Mesothelial cell of epicardium (in vitro differentiated cells): ENCODE data around the gene SPON1. TPM values are rescaled to one million over a fixed set of nuclear protein-coding genes. Genes with fewer than 3 reads are reported as not detected.

ENCODE experiments used
- DNase-seq, 2 experiments: peaks; one replicate each; pipeline ENCODE4 v3.0.0; 2021; ENCODE audit warnings: low spot score in 2 of 2; ENCODE audit not compliant: unreplicated experiment in 2 of 2
- H3K27ac Mint-ChIP-seq: 2 replicates; pipeline ENCODE4 v1.8.0; 2021; ENCODE audit warnings: mixed read lengths
- H3K27me3 Mint-ChIP-seq: 2 replicates; pipeline ENCODE4 v1.8.0; 2021; ENCODE audit warnings: low read depth, mixed read lengths
- H3K36me3 Mint-ChIP-seq: 2 replicates; pipeline ENCODE4 v1.8.0; 2021; ENCODE audit warnings: mixed read lengths
- H3K4me1 Mint-ChIP-seq: 2 replicates; pipeline ENCODE4 v1.8.0; 2021; ENCODE audit warnings: mixed read lengths
- H3K4me3 Mint-ChIP-seq: 2 replicates; pipeline ENCODE4 v1.8.0; 2021; ENCODE audit warnings: mild to moderate bottlenecking, moderate library complexity, mixed read lengths
- H3K9me3 Mint-ChIP-seq: 2 replicates; pipeline ENCODE4 v1.8.0; 2021; ENCODE audit warnings: mixed read lengths
- total RNA-seq: library from RNA; stranded (reverse); gene quantifications from 3 replicates; pipeline ENCODE4 v1.2.1, GENCODE V29; 2021
- TF ChIP-seq, protein P1 (sequence below): fragments of 200-600 bp; sonication (generic); IDR thresholded peaks from one replicate; pipeline ENCODE4 v1.5.0; 2021; ENCODE audit warnings: antibody characterized with exemption; ENCODE audit not compliant: unreplicated experiment

The SPON1 gene
- total RNA-seq, 1 donor from 2014 or later, result 30.9 TPM

DNA sequence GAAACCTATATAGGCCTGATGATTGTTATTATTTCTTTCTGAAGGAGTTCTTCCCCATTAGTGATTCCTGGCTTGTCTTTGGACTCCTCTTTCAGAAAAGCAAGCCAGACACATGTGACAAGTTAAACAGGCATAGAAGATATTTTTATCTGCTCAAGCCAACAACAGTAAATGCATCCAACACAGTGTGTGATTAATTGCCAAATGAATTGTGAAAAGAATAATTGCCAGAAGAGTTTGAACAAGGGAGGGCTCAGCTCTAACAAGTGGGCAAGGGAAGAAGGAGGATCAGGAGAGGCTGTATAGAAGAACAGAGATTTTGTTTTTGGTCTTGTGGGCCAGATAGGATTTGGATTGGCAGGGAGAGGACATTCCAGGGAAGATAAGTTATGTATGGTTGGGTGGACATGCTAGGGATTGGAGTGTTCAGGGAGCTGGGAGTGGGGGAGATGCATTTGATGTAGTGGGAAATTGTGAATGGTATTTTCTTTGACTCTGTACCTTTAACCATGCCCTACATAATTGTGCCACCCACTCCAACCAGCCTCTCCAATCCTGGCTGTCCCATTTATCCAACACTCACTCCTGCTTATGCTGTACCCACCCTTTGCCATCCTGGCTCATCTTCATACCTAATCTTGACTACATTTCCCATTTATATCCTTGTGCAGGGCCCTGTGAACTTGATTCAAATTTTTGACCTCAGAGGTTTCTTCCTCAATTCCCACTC lies 223.7 kb downstream of the SPON1 start:
- peaks cover 2% of the 10 kb centered on the region for H3K4me1 Mint-ChIP-seq
- H3K9me3 Mint-ChIP-seq, result no peaks in the 10 kb centered on the region
- no peaks in the 10 kb centered on the region for H3K36me3 Mint-ChIP-seq
- H3K4me3 Mint-ChIP-seq, result no peak overlapping the region
- no peak for DNase-seq
- TF ChIP-seq, protein P1, sequence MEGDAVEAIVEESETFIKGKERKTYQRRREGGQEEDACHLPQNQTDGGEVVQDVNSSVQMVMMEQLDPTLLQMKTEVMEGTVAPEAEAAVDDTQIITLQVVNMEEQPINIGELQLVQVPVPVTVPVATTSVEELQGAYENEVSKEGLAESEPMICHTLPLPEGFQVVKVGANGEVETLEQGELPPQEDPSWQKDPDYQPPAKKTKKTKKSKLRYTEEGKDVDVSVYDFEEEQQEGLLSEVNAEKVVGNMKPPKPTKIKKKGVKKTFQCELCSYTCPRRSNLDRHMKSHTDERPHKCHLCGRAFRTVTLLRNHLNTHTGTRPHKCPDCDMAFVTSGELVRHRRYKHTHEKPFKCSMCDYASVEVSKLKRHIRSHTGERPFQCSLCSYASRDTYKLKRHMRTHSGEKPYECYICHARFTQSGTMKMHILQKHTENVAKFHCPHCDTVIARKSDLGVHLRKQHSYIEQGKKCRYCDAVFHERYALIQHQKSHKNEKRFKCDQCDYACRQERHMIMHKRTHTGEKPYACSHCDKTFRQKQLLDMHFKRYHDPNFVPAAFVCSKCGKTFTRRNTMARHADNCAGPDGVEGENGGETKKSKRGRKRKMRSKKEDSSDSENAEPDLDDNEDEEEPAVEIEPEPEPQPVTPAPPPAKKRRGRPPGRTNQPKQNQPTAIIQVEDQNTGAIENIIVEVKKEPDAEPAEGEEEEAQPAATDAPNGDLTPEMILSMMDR, result no peak
- peaks cover 6% of the 10 kb centered on the region for H3K27me3 Mint-ChIP-seq
- H3K27ac Mint-ChIP-seq, result no peak overlapping the region

GRCh38 chr11:14189874-14190273 lies 227.4 kb downstream of the SPON1 start:
- TF ChIP-seq, protein P1, result no peak
- H3K27me3 Mint-ChIP-seq, result peaks cover 6% of the 10 kb centered on the region
- no peak overlapping the region for H3K4me3 Mint-ChIP-seq
- DNase-seq, result no peak
- peaks cover 4% of the 10 kb centered on the region for H3K4me1 Mint-ChIP-seq
- no peaks in the 10 kb centered on the region for H3K36me3 Mint-ChIP-seq
- H3K9me3 Mint-ChIP-seq, result no peaks in the 10 kb centered on the region
- H3K27ac Mint-ChIP-seq, result no peak overlapping the region

GRCh38 chr11:14190992-14191778 lies 228.7 kb downstream of the SPON1 start:
- H3K4me3 Mint-ChIP-seq, result no peak overlapping the region
- no peaks in the 10 kb centered on the region for H3K36me3 Mint-ChIP-seq
- H3K9me3 Mint-ChIP-seq, result no peaks in the 10 kb centered on the region
- peaks cover 4% of the 10 kb centered on the region for H3K4me1 Mint-ChIP-seq
- DNase-seq, result no peak
- H3K27me3 Mint-ChIP-seq, result peaks cover 6% of the 10 kb centered on the region
- peak overlapping the region; percentile 37 for H3K27ac Mint-ChIP-seq
- TF ChIP-seq, protein P1, result no peak

DNA sequence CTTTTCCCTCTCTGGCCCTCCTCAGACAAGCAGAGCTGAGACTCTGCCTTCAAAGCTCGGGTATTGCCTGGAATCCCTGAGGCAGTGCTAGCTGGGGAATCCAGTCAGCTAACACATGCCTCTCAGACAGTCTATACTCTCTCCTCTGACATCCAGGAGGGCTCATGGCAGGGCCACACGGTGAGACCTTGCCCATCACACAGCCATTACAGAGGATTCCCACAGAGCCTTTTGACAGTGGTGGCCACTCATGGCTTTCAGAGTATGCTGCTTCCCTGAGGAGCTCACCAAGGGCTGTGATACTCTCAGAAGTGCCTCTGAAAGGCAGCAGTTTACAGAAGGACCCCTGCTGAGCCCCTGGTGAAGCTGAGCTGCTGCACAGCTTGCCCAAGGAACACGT lies 231.1 kb downstream of the SPON1 start:
- H3K27ac Mint-ChIP-seq, result no peak overlapping the region
- H3K27me3 Mint-ChIP-seq, result peaks cover 6% of the 10 kb centered on the region
- DNase-seq, result no peak
- TF ChIP-seq, protein P1, result no peak
- H3K4me1 Mint-ChIP-seq, result peaks cover 4% of the 10 kb centered on the region
- no peaks in the 10 kb centered on the region for H3K9me3 Mint-ChIP-seq
- H3K4me3 Mint-ChIP-seq, result no peak overlapping the region
- no peaks in the 10 kb centered on the region for H3K36me3 Mint-ChIP-seq

DNA sequence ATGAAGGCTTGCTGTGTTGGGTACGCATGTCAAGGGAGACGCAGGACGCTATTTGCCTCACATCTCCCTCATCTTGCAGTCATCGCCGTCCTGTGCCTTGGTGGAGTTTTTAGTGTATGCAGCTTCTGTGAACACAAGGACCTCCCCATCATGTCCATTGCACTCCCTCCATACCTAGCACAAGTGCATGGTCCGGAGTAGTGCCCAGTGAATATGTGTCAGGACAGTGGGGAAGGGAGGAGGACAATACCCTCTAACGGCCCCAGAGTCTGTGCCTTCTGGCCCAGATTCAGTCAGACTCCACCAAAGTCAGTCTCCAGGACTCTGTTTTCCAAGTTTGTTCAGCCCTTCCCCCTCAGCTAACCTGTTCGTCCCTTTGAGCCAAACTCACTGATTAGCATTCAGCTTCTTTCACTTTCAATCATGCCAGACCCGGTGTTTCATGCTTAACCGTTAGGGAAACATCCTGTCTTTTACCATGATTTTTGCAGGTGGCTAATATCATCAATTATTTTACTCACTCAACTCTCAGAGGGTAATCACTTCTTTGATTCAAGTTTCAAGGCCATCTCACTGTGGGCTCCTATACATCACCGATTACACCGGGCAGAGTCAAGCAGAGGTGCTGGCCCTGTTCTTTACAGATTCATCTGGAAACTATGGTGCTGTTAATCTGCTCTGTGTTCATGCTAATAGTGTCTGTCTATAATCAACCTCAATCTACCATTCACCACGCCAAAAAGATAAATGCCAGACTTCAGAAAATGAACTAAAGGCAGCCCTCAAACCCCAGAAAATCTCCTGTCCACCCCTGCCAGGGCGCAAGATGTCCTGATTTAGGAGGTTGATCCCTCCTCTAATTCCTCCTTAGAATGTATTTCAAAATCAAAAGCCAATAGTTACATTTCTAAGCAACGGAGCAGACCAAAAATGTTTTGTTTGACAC lies 240.0 kb downstream of the SPON1 start:
- no peak for DNase-seq
- no peak overlapping the region for H3K27ac Mint-ChIP-seq
- no peaks in the 10 kb centered on the region for H3K27me3 Mint-ChIP-seq
- TF ChIP-seq, protein P1, result no peak
- no peaks in the 10 kb centered on the region for H3K36me3 Mint-ChIP-seq
- peaks cover 4% of the 10 kb centered on the region for H3K9me3 Mint-ChIP-seq
- H3K4me3 Mint-ChIP-seq, result no peak overlapping the region
- no peaks in the 10 kb centered on the region for H3K4me1 Mint-ChIP-seq
